ENCODE results near the gene ZKSCAN3. TPM values are rescaled to one million over a fixed set of nuclear protein-coding genes. Genes with fewer than 3 reads are reported as not detected.

The ZKSCAN3 gene
- total and polyA plus RNA-seq, 2 of the 8 experiments (the other 6 are each of a cell fraction or from before 2014, with no cell fraction given), result 2.7 to 9.8 TPM

GRCh38 chr6:28395918-28396317, 46.2 kb downstream of the ZKSCAN3 start (continued):
- no peak for TF ChIP-seq RNF2 (IDR thresholded peaks at IDR 0.05; ENCODE audit: borderline replicate concordance, low read depth, low read length, missing control alignments, poor library complexity, severe bottlenecking)
- TF ChIP-seq CHD7 (IDR thresholded peaks at IDR 0.05; ENCODE audit: insufficient replicate concordance, low read length), result no peak
- no peak for TF ChIP-seq EZH2 (IDR thresholded peaks at IDR 0.05; ENCODE audit: low read depth, low read length, severe bottlenecking)
- TF ChIP-seq RBBP5 (IDR thresholded peaks at IDR 0.05; ENCODE audit: borderline replicate concordance, low read depth, low read length), result no peak
- no peak for TF ChIP-seq CTCF (IDR thresholded peaks at IDR 0.05; ENCODE audit: control extremely low read depth in 1 of 3, insufficient read depth in 1 of 3, low read depth in 1 of 3, low read length in 3 of 3)
- TF ChIP-seq RFX5 (IDR thresholded peaks at IDR 0.05; ENCODE audit: borderline replicate concordance, low read depth, low read length), result no peak
- TF ChIP-seq CBX5 (IDR thresholded peaks at IDR 0.05; ENCODE audit: low read depth, low read length), result no peak

Measured in H1 (cell line).